GM21447 (cell line): Measurements from ENCODE around the gene LRP1-AS.

Experiments
- ATAC-seq: cut with Tn5 transposase; IDR thresholded peaks from one replicate; pipeline ENCODE4 v1.9.1; 2021; ENCODE audit not compliant: unreplicated experiment

LRP1-AS gene

DNA sequence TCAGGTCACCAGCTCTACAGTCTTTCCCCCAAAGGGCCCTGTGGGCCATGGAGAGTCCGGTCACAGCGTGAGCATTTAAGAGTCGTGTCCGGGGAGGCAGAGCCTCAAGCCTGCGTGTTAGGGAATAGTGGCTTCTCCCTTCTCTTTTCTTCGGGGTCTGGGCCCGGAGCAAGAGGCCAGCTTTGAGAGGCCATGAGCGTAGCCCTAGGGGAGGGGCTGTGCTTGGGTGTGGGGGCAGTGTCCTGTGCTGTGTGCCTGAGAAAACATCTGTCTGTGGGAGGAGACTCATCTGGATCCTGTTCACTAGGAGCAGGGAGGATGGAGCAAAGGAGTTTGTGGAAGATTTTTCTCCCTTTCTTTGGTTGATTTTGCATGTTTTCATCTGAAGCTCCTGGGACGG is 5.3 kb downstream of the LRP1-AS start:
- ATAC-seq, result no peak

DNA sequence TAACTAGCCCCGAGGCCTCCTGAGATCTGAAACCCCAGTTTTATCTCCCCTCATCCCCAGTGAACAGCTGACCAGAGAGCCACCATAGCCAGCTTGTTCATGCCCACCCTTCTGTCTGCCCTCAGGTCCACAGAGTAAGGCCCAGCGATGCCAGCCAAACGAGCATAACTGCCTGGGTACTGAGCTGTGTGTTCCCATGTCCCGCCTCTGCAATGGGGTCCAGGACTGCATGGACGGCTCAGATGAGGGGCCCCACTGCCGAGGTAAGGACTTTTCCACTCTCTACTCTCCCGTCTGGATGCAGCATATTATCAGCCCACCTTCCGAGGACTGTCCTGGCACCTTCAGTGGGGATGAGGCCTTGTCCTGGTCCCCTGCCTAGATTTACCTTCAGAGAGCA is 6.2 kb downstream of the LRP1-AS start:
- ATAC-seq, result no peak

DNA sequence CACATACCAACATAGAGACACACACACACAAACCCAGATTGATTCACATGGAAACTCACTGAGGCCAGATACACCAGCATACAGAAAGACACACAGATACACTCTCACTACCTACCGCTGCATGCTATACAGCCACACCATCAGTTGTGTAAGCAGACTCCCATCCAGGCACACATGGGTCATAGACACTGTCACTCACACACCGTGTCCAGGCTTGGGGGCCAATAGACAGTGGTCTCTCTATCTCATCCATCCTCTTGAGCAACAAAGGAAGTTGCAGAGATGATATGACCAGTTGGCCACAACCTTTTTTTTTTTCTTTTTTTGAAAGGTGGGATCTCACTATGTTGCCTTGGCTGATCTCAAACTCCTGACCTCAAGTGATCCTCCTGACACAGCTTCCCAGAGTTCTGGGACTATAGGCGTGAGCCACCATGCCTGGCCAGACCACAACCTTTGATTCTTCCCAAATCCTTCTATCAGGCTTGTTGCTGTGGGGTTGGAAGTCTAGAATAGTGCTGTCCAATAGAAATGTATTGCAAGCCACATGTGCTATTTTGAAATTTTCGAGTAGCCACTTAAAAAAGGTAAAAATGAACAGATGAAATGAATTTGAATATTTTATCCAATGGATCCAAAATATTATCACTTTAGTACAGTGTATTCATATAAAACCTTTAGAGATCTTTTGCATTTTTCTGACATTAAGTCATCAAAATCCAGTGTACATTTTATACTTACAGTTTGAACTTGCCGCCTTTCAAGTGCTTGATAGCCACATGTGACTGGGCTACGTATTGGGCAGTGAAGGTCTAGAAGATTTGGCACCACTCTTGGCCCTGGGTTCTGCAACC is 7.4 kb downstream of the LRP1-AS start:
- ATAC-seq, result no peak

DNA sequence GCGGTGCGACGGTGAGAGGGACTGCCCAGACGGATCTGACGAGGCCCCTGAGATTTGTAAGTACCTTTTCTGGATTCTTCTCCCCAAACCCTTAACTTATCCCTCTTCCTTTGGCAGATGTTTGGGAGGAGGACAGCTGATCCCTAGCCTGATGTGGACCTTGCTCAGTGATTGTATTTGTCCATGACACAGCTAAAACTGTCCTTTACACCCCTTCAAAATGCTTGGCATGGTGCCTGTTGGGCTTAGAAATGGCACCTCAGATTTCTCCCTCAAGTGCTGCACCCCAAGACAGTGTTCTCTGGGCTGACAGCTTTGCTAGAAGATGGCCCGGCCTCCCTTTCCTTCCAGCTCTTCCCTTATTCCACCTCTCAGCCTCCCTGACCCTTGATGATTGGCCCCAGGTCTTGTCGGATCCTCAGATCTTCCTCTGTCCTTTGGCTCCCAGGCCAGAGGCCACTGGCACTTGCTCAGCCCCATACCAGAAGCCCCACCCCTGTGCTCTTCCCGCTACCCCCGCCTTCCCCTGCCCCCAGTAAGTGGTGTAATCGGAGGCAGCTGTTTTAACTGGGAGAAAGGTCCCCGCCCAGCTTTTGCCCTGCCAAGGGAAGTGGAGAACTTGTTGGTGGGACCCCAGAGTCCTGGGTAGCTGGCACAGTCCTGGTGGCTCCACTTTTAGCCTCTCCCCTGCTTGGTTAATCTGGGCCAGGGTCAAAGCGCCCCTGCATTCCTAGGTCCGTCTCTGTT is 8.7 kb downstream of the LRP1-AS start:
- ATAC-seq, result no peak

DNA sequence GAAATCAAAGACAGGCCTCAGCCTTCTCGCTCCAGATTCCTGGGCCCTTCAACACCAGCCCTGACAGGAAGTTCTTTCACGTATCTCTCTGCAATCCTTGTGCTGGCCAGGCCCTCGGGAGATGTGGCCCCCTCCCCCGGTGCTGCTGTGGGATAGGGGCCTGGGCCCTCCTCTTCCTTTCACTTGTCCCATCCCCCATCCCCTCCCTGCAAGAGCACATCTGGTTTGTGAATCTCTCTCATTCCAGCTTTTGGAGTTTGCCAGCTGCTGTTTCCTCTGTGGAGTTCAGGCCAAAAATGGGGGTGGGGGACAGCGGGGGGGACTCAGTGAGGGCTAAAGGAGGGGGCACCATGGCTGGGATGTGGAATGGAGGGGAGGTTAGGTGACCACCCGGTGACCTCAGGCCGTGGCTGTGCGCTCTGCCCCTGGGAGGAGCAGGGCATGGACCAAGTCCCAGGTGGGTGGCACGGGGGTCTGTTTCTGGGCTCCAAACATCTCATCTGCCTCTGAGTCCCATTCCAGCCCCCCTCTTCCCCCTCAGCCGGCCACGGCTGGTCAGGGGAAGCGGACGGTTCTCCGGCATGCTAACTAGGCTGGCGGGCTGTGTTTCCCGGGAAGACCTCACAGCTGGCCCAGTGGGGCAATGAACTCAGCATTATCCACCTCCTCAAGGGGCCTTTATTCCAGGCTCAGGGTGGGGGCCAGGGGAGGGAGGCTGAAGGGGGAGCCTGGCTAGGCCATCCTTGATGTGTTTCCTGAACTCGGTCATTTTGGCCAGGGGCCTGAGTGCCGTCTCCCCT is 11.7 kb downstream of the LRP1-AS start:
- ATAC-seq, result no peak

DNA sequence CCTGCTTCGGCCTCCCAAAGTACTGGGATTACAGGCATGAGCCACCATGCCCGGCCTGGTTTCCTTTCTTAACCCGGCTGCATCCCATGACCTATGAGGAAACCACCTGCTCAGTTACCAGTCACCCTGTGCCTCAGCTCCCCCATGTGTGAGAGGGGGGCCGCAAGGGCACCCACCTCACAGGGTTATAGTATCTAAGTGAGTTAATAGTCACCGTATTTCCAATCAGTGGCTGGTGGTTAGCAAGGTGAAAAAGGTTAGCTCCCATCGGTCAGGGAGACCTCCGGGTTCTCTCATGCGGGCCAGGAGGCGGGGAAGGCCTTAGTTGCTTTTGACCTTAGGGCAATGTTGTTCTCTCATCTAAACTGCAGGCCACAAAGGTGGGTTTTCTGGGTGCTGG is 12.5 kb downstream of the LRP1-AS start:
- ATAC-seq, result no peak

DNA sequence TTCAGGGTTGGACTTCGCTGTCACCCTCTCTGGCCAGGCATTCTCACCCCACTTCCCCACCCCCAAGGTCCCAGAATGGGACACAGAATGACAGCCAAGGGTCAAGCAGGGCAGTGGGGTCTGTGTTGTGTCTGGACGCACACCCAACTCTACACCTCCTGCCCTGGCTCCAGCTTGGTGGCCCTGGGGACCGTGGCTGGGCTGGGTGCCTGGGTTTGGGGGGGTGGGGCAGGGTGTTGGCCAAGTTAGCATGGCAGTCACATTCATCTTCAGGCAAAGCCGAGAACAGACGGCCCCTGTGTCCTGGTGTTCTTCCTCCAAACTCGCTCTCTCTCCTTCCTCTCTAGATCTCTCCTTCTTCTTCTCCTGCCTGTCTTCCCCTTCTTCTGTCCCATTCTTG is 13.5 kb downstream of the LRP1-AS start:
- ATAC-seq, result no peak

DNA sequence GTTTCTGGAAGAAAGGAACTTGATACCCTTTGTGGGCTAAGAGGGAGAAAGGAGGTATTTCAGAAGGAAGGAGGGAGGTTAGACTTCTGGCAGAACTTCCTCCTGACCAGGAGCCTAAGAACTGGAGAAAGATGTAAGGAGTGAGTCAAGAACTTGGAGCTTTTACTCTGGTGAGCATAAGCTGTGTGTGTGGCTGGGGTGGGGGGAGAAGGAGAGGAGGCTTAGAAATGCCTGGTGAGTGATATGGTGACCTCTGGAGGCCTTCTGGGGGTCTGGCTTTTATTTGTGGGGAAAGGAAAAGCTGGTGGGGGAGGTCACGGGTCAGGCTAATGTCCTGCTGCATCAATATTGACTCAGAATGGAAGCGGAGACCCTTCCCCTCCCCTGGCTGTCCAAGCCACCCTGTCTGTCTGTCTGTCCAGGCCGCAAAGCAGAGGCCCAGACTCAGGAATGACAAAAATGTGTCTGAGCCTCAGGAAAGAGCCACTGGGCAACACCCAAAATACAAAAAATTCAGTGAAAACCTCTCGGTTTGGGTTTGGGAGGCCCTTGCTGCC is 14.3 kb downstream of the LRP1-AS start:
- no peak for ATAC-seq

DNA sequence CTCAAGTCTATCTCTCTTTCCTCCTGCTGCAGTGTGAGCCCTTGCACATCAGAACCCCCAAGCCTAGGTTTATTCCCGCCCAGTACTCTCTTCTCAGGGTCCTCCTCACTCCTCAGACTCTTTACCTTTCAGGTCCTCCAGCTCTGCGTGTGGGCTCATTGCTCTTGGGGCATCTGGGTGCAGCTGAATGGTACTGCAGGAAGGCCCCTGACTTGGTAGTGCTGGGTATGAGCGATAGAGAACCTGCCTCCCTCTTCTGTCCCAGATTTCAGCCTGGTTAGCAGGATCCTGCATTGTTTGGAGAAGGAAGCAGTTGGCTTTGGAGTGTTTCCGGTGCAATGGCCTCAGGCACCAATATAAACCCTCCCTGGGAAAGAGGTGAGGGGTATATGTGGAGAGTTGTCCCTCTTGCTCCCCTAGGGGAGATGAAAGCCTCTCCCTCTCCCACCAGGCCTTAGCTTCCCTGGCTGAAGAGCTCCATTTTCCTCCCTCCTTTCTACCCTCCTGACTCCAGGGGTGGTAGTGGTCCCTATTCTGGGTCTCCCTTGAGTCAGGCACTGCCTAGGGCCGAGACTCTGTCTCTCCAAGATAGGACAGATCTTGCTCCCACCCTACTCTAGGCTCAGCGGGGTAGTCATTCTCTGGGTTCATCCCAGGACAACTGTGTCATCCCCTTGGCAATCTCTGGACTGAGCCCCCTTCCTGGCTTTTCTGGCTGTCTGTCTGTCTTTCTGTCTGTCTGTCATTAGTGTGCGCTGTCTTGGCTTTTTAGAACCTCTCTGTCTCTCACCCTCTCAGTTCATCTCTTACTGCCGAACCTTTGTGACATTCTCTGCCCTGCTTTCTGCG is 15.3 kb downstream of the LRP1-AS start:
- no peak for ATAC-seq

DNA sequence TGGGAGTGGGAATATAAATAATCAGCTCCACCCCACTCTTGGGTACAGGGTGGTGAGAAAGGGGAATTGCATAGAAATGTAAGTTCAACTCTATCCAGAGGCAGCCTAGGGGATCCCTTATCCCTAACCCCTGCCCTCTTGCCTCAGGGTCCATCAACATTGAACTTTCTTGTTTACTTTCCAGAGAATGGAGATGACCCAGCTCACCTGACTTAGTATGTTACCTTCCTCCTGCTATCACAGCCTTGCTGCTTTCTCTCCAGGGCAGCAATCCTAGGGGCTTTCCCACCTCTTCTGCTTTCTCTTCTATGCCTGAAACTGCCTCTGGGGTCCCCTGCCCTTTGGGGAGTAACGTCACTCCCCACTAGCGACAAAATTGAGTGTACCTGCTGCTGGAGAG is 16.5 kb downstream of the LRP1-AS start:
- ATAC-seq, result no peak

DNA sequence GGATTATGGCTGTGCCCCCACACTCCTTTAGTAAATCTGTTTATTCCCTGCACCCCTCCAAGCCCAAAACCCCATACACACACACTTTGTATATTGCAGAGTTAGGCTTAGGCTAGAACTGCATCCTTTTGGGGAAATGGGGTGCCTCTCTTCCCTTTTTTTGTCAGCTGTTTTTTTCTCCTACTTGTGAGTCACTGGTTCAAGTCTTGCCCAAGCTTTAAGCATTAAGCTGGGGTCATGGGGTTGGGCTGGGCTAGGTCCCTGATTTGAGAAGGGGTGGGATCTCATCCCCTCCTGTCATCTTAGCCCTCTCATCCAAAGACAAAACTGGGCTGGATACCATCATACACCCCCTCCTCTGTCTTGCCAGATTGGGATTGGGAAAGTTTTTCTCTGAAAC is 17.5 kb downstream of the LRP1-AS start:
- no peak for ATAC-seq

DNA sequence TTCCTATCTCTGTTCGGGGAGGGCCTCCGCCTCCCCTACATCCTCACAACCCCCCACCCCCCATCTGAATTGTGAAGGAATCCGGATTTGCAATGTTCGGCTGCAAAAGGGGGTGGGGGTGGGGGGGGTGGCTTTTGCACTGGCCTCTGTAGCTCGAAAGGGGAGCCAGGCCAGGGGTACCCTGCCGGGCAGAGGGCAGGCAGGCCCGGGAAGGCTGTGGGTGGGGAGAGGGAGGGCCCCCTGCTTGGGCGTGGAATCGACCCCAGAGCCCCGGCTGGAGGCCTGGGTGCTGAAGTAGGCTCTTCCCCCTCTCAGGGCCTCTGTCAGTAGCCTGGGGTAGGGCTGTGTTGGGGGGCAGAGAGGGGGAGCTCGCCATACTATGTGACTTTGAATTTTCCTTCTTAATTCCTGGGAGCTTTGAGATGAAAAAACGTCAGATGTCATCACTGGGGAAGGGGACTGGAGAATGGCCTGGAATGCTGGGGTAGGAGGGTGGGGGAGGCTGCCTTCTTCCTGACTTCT is 18.0 kb downstream of the LRP1-AS start:
- no peak for ATAC-seq

DNA sequence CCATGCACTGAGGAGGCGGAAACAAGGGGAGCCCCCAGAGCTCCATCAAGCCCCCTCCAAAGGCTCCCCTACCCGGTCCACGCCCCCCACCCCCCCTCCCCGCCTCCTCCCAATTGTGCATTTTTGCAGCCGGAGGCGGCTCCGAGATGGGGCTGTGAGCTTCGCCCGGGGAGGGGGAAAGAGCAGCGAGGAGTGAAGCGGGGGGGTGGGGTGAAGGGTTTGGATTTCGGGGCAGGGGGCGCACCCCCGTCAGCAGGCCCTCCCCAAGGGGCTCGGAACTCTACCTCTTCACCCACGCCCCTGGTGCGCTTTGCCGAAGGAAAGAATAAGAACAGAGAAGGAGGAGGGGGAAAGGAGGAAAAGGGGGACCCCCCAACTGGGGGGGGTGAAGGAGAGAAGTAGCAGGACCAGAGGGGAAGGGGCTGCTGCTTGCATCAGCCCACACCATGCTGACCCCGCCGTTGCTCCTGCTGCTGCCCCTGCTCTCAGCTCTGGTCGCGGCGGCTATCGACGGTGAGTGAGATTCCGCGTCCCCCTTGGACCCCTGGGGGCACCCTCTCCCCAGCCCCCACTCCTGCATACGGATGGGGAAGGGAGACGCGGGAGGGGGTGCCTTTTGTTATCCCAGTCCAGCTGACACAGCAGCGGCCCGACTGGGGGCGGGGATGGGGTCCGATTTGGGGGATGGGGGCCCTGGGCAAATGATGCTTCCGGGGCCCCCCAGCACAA is 18.7 kb downstream of the LRP1-AS start:
- ATAC-seq, result no peak

DNA sequence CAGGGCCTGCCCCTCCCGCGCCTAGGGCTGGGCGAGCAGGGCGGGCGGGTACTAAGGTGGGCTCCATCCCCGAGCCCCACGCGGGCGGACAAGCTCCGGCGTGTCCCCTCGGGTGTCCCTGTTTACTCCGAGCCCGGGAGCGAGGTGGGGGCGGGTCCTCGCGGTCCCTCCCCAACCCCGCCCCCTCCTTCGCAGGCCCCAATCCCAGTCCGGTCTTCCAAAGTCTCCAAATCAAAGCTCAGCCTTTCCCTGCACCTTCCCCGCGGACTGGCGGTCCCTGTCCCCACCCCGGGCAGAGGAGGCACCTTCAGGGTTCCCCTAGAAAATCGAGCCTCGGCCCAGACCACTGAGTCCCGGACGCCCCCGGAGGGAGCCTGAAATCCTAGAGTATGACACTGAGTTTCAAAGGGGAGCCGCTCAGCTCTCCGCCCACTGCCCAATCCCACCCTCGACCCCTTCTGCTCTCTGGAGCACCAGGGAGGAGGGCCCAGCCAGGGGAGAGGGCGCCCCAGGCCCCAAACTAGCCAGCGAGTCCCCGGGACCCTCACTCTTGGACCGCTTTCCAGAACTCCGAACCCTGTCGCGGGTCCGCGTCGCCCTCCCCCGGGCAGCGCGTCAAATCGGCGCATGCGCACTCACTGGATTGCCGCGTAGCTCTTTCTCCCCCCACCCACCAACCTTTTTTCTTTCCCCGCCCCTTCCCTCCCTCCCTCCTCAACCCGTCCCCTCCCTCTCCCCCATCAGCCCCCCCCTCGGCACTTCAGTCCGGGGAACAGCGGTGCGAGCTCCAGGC is 19.5 kb downstream of the LRP1-AS start, which contains the start of gene LRP1:
LRP1 (plus strand) TSS at position 758 of the 793 bp plus-strand sequence. CDS start 482 bp downstream, outside the sequence.
- ATAC-seq, result no peak

DNA sequence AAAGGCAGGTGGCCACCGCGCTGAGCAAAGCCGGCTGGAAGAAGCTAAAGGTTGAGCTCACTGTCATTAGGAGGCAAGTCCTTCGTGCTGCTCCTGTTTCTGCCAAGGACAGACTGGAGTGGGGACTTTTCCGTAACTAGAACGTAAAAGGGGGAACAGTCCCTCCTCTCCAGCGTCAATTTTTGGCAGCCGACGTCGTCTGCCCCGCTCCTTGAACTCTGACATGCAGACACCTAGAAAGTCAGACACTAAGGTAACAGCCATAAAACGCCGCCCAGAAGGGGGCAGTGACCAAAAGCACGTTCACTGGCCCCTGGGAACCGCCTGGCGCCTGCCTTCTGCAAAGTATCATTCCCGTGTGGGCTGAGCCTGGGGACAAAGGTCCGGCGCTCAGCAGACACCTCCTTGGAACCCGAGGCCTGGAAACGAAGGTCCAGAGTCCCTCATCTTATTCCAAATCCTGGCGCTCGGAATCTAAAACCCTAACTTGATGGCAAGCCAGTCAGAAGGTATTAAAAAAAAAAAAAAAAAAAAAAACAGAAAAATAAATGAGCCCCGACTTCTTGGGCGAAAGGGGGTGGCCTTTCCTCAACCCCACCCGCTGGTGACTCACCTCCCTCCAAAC is 20.2 kb downstream of the LRP1-AS start:
- no peak for ATAC-seq

DNA sequence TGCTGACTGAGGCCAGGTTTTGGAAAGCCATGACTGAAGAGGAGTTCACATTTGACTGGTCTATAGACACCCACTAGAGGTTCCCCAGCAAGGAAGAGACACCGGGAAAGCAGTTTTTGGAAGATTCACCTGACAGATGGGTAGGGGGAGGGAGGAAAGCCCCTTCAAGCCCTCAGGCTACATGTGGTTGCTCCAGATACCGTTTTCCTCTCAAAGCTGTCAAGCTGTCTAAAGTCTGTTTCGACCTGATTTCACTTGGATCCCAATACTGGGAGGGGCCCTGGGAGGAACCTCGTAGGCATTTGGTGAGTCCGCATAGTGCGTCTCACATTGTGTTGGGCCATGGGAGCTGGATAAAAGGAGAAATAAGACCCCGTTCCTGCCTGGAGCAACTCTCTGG is 20.9 kb downstream of the LRP1-AS start:
- ATAC-seq, result no peak

DNA sequence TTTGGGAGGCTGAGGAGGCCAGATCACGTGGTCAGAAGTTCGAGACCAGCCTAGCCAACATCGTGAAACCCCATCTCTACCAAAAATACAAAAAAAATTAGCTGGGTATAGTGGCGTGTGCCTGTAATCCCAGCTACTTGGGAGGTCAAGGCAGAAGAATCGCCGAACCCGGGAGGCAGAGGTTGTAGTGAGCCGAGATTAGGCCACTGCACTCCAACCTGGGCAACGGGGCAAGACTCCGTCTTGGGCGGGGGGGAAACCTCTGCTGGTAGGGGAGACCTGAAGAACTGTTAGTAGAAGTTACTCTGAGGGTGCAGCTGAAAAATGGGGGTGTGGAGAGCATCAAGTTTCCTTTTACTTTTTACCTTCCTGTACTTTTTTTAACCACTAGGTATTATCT is 21.4 kb downstream of the LRP1-AS start:
- no peak for ATAC-seq

DNA sequence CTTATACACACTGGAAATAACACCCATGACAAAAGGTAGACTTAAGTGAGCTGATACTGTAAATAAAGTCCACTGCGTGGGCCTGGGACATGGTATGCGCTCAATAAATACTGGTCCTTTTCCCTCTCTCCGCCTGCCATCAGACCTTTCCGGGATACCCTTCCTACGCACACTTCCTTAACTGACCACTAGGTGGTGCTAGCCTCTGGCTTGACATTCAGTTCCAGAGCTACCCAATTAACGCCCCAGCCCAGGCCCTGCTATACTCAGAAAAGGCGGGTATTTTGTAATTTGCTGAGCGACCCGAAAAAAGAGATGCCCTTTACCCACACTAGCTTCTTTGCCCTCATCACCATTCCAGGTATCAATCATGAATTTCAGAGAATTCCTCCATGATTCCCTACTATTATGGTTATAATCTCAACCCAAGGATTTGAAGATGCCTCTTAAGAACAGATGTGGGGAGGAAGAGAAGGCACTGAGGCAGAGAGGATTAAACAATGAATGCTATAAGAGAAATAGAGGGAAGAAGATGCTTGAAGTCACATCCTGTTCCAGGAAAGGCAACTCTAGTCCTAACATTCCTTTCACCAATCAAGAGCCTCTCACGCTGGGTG is 23.1 kb downstream of the LRP1-AS start:
- no peak for ATAC-seq
